Measurements from ENCODE around the gene MT1B. TPM values are rescaled to one million over a fixed set of nuclear protein-coding genes. Genes with fewer than 3 reads are reported as not detected.

Gene MT1B
- total and polyA plus RNA-seq, 7 experiments from 2014 or later: not detected

- Mint-ChIP-seq H3K9me3 (peaks cover 0 to 4% (median 0%) of the 10 kb centered on the region in 11 donors), H3K4me1 (peaks cover 16 to 45% (median 27%) of the 10 kb centered on the region in 7 donors), H3K27me3 (peaks cover 67 to 80% (median 71%) of the 10 kb centered on the region in 5 donors), H3K4me3 (peak overlapping the region in 8 of 10 donors; percentile 49 to 85 (median 65)), H3K36me3 (peaks cover 0 to 4% (median 0%) of the 10 kb centered on the region in 5 donors), H3K27ac (no peak overlapping the region)
- DNase-seq (no peak), ATAC-seq (no peak)
- Histone ChIP-seq H3K27me3 (ENCODE audit: control insufficient read depth in 2 of 2, insufficient read depth in 2 of 2, low read length in 2 of 2) (peaks cover 3 to 35% of the 10 kb centered on the region in 2 donors), H3K4me1 (ENCODE audit: control insufficient read depth in 2 of 2, insufficient read depth in 2 of 2, low read length in 2 of 2) (peaks cover 4 to 10% of the 10 kb centered on the region in 2 donors), H3K36me3 (ENCODE audit: control insufficient read depth in 2 of 3, insufficient read depth in 3 of 3, low read length in 3 of 3) (no peaks in the 10 kb centered on the region), H3K27ac (ENCODE audit: low read depth, low read length) (no peak overlapping the region), H3K9me3 (ENCODE audit: control insufficient read depth in 2 of 3, low read length in 3 of 3) (no peaks in the 10 kb centered on the region), H3K4me3 (ENCODE audit: low read length) (no peak overlapping the region)
- POLR2A ChIA-PET: interaction anchor here (1.0 kb wide), 1 partner anchor 9 kb away, joined by 5 read pairs; no protein-coding TSS in a partner anchor
- intact Hi-C loops (cut with micrococcal nuclease): no loop called here
- CTCF ChIA-PET: no interaction called here
These were observed 18.8 kb upstream of the MT1B start for GRCh38 chr16:56632848-56633365.

- POLR2A ChIA-PET: no interaction called here
- no peak overlapping the region for H3K27ac Mint-ChIP-seq
- no peaks in the 10 kb centered on the region for H3K9me3 ChIP-seq (ENCODE audit: control insufficient read depth in 2 of 3, low read length in 3 of 3)
- peaks cover 3 to 38% of the 10 kb centered on the region in 2 donors for H3K27me3 ChIP-seq (ENCODE audit: control insufficient read depth in 2 of 2, insufficient read depth in 2 of 2, low read length in 2 of 2)
- no peak overlapping the region for H3K4me3 ChIP-seq (ENCODE audit: low read length)
- intact Hi-C loops (cut with micrococcal nuclease): no loop called here
- H3K36me3 ChIP-seq (ENCODE audit: control insufficient read depth in 2 of 3, insufficient read depth in 3 of 3, low read length in 3 of 3): no peaks in the 10 kb centered on the region
- CTCF ChIA-PET: no interaction called here
- peaks cover 72 to 82% (median 75%) of the 10 kb centered on the region in 5 donors for H3K27me3 Mint-ChIP-seq
- H3K4me1 Mint-ChIP-seq: peaks cover 18 to 48% (median 28%) of the 10 kb centered on the region in 7 donors
- peaks cover 0 to 4% (median 0%) of the 10 kb centered on the region in 11 donors for H3K9me3 Mint-ChIP-seq
- DNase-seq (no peak), ATAC-seq (no peak)
- H3K27ac ChIP-seq (ENCODE audit: low read depth, low read length): no peak overlapping the region
- H3K36me3 Mint-ChIP-seq: peaks cover 0 to 4% (median 0%) of the 10 kb centered on the region in 5 donors
- peak overlapping the region in 3 of 10 donors; percentile 66 to 85 (median 71) for H3K4me3 Mint-ChIP-seq
- peaks cover 4 to 10% of the 10 kb centered on the region in 2 donors for H3K4me1 ChIP-seq (ENCODE audit: control insufficient read depth in 2 of 2, insufficient read depth in 2 of 2, low read length in 2 of 2)
These were observed 18.2 kb upstream of the MT1B start for GRCh38 chr16:56633535-56633934.

GRCh38 chr16:56634715-56635440, 16.8 kb upstream of the MT1B start:
- ChIA-PET CTCF (interaction anchor here (0.7 to 1.6 kb wide), 3 partner anchors 11 to 156 kb away, joined by 3 read pairs; no protein-coding TSS in a partner anchor), POLR2A (interaction anchor here (1.0 kb wide), 1 partner anchor 9 kb away, joined by 5 read pairs; no protein-coding TSS in a partner anchor)
- H3K9me3 Mint-ChIP-seq: peaks cover 0 to 4% (median 0%) of the 10 kb centered on the region in 11 donors
- H3K27ac Mint-ChIP-seq: no peak overlapping the region
- H3K4me3 ChIP-seq (ENCODE audit: low read length): no peak overlapping the region
- peaks cover 20 to 50% (median 28%) of the 10 kb centered on the region in 7 donors for H3K4me1 Mint-ChIP-seq
- intact Hi-C loops (cut with micrococcal nuclease): no loop called here
- H3K27me3 Mint-ChIP-seq: peaks cover 82 to 91% (median 85%) of the 10 kb centered on the region in 5 donors
- H3K4me1 ChIP-seq (ENCODE audit: control insufficient read depth in 2 of 2, insufficient read depth in 2 of 2, low read length in 2 of 2): peaks cover 4 to 10% of the 10 kb centered on the region in 2 donors
- no peak for DNase-seq
- H3K27me3 ChIP-seq (ENCODE audit: control insufficient read depth in 2 of 2, insufficient read depth in 2 of 2, low read length in 2 of 2): peaks cover 7 to 38% of the 10 kb centered on the region in 2 donors
- no peak overlapping the region for H3K27ac ChIP-seq (ENCODE audit: low read depth, low read length)
- H3K4me3 Mint-ChIP-seq: peak overlapping the region; percentile 39 to 83 (median 73)
- H3K36me3 Mint-ChIP-seq: peaks cover 0 to 4% (median 0%) of the 10 kb centered on the region in 5 donors
- H3K36me3 ChIP-seq (ENCODE audit: control insufficient read depth in 2 of 3, insufficient read depth in 3 of 3, low read length in 3 of 3): no peaks in the 10 kb centered on the region
- no peaks in the 10 kb centered on the region for H3K9me3 ChIP-seq (ENCODE audit: control insufficient read depth in 2 of 3, low read length in 3 of 3)
- ATAC-seq: no peak

- Histone ChIP-seq H3K36me3 (ENCODE audit: control insufficient read depth in 2 of 3, insufficient read depth in 3 of 3, low read length in 3 of 3) (no peaks in the 10 kb centered on the region), H3K4me1 (ENCODE audit: control insufficient read depth in 2 of 2, insufficient read depth in 2 of 2, low read length in 2 of 2) (peaks cover 4 to 10% of the 10 kb centered on the region in 2 donors), H3K4me3 (ENCODE audit: low read length) (no peak overlapping the region), H3K9me3 (ENCODE audit: control insufficient read depth in 2 of 3, low read length in 3 of 3) (no peaks in the 10 kb centered on the region), H3K27me3 (ENCODE audit: control insufficient read depth in 2 of 2, insufficient read depth in 2 of 2, low read length in 2 of 2) (peaks cover 7 to 38% of the 10 kb centered on the region in 2 donors), H3K27ac (ENCODE audit: low read depth, low read length) (no peak overlapping the region)
- no peak overlapping the region for H3K27ac Mint-ChIP-seq
- H3K4me1 Mint-ChIP-seq: peaks cover 20 to 48% (median 28%) of the 10 kb centered on the region in 7 donors
- ChIA-PET CTCF (interaction anchor here (0.9 to 1.6 kb wide), 2 partner anchors 11 to 27 kb away, joined by 3 read pairs; no protein-coding TSS in a partner anchor), POLR2A (no interaction called here)
- peaks cover 83 to 94% (median 89%) of the 10 kb centered on the region in 5 donors for H3K27me3 Mint-ChIP-seq
- DNase-seq (no peak), ATAC-seq (no peak)
- intact Hi-C loops (cut with micrococcal nuclease): no loop called here
- peaks cover 0 to 4% (median 0%) of the 10 kb centered on the region in 5 donors for H3K36me3 Mint-ChIP-seq
- H3K9me3 Mint-ChIP-seq: peaks cover 0 to 4% (median 0%) of the 10 kb centered on the region in 11 donors
- peak overlapping the region; percentile 48 to 83 (median 70) for H3K4me3 Mint-ChIP-seq
These were observed 16.2 kb upstream of the MT1B start for GRCh38 chr16:56635441-56635967.

GRCh38 chr16:56636616-56637413, 14.9 kb upstream of the MT1B start:
- POLR2A ChIA-PET: interaction anchor here (1.1 kb wide), 1 partner anchor 28 kb away, joined by 3 read pairs; the partner anchor contains the start of gene MT2A
- H3K36me3 Mint-ChIP-seq: peaks cover 0 to 2% (median 0%) of the 10 kb centered on the region in 5 donors
- H3K27me3 Mint-ChIP-seq: peaks cover 79 to 92% (median 85%) of the 10 kb centered on the region in 5 donors
- H3K9me3 Mint-ChIP-seq: peaks cover 0 to 6% (median 0%) of the 10 kb centered on the region in 11 donors
- H3K4me1 Mint-ChIP-seq: peaks cover 18 to 43% (median 29%) of the 10 kb centered on the region in 7 donors
- ATAC-seq (no peak), DNase-seq (no peak)
- intact Hi-C loops (cut with micrococcal nuclease): no loop called here
- H3K27ac Mint-ChIP-seq: no peak overlapping the region
- CTCF ChIA-PET: interaction anchor here (0.6 to 1.3 kb wide), 3 partner anchors 9 to 142 kb away, joined by 3 to 4 read pairs (median 3); no protein-coding TSS in a partner anchor
- H3K4me3 Mint-ChIP-seq: peak overlapping the region in 1 of 10 donors; percentile 57
- Histone ChIP-seq H3K36me3 (ENCODE audit: control insufficient read depth in 2 of 3, insufficient read depth in 3 of 3, low read length in 3 of 3) (no peaks in the 10 kb centered on the region), H3K27ac (ENCODE audit: low read depth, low read length) (no peak overlapping the region), H3K27me3 (ENCODE audit: control insufficient read depth in 2 of 2, insufficient read depth in 2 of 2, low read length in 2 of 2) (peaks cover 7 to 35% of the 10 kb centered on the region in 2 donors), H3K9me3 (ENCODE audit: control insufficient read depth in 2 of 3, low read length in 3 of 3) (no peaks in the 10 kb centered on the region), H3K4me1 (ENCODE audit: control insufficient read depth in 2 of 2, insufficient read depth in 2 of 2, low read length in 2 of 2) (peaks cover 4 to 10% of the 10 kb centered on the region in 2 donors), H3K4me3 (ENCODE audit: low read length) (no peak overlapping the region)
